Measurements from ENCODE around the gene VSTM4. TPM values are rescaled to one million over a fixed set of nuclear protein-coding genes. Genes with fewer than 3 reads are reported as not detected.

Gene VSTM4
- total RNA-seq, 1 donor: 10.1 TPM

- Histone ChIP-seq H3K9me3 (ENCODE audit: low read depth, low read length) (no peaks in the 10 kb centered on the region), H3K4me1 (ENCODE audit: insufficient read depth, low read length) (no peaks in the 10 kb centered on the region), H4K20me1 (ENCODE audit: insufficient read depth, low read length) (peaks cover 4% of the 10 kb centered on the region), H3K27ac (ENCODE audit: low read depth, low read length) (no peak overlapping the region), H3K36me3 (ENCODE audit: insufficient read depth, low read length) (no peaks in the 10 kb centered on the region), H3K27me3 (ENCODE audit: insufficient read depth, low read length) (no peaks in the 10 kb centered on the region), H3K4me2 (ENCODE audit: insufficient read depth, low read length) (no peak overlapping the region), H3K4me3 (ENCODE audit: insufficient read depth, low read length) (no peak overlapping the region), H2AFZ (ENCODE audit: low read length) (no peak overlapping the region), H3K79me2 (ENCODE audit: insufficient read depth, low read length) (no peaks in the 10 kb centered on the region)
- DNase-seq (ENCODE audit: insufficient read length, low spot score, missing footprints): no peak
- TF ChIP-seq CTCF (IDR thresholded peaks at IDR 0.05; ENCODE audit: extremely low read depth, low read depth, low read length): no peak
Measured at GRCh38 chr10:49089557-49090188, 25.6 kb downstream of the VSTM4 start.

DNA sequence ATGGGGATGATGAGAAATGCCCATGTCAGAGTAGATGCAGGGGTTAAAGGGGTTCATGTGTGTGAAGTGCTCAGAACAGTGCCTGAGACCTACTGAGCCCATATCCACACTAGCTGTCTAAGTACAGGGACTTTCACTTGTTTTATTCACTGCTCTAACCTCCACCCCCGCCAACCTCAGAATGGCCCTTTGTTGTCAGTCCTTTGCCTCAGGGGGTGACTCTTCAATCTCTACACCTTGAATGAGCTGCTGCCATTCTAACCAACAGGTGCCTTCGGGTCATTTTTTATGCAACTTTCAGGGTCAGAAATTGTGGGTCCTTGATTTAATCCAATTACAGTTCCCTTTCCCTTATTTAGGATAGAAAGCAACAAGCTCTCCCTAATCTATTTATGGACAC, 26.2 kb downstream of the VSTM4 start:
- Histone ChIP-seq H3K27me3 (ENCODE audit: insufficient read depth, low read length) (no peaks in the 10 kb centered on the region), H3K4me1 (ENCODE audit: insufficient read depth, low read length) (no peaks in the 10 kb centered on the region), H3K4me3 (ENCODE audit: insufficient read depth, low read length) (no peak overlapping the region), H3K9me3 (ENCODE audit: low read depth, low read length) (no peaks in the 10 kb centered on the region), H4K20me1 (ENCODE audit: insufficient read depth, low read length) (peaks cover 4% of the 10 kb centered on the region), H2AFZ (ENCODE audit: low read length) (no peak overlapping the region), H3K27ac (ENCODE audit: low read depth, low read length) (no peak overlapping the region), H3K79me2 (ENCODE audit: insufficient read depth, low read length) (no peaks in the 10 kb centered on the region), H3K36me3 (ENCODE audit: insufficient read depth, low read length) (no peaks in the 10 kb centered on the region), H3K4me2 (ENCODE audit: insufficient read depth, low read length) (no peak overlapping the region)
- TF ChIP-seq CTCF (IDR thresholded peaks at IDR 0.05; ENCODE audit: extremely low read depth, low read depth, low read length): no peak
- no peak for DNase-seq (ENCODE audit: insufficient read length, low spot score, missing footprints)

- Histone ChIP-seq H3K79me2 (ENCODE audit: insufficient read depth, low read length) (no peaks in the 10 kb centered on the region), H3K9me3 (ENCODE audit: low read depth, low read length) (no peaks in the 10 kb centered on the region), H3K27me3 (ENCODE audit: insufficient read depth, low read length) (no peaks in the 10 kb centered on the region), H3K27ac (ENCODE audit: low read depth, low read length) (no peak overlapping the region), H3K4me2 (ENCODE audit: insufficient read depth, low read length) (no peak overlapping the region), H3K4me1 (ENCODE audit: insufficient read depth, low read length) (no peaks in the 10 kb centered on the region), H4K20me1 (ENCODE audit: insufficient read depth, low read length) (peaks cover 2% of the 10 kb centered on the region), H2AFZ (ENCODE audit: low read length) (no peak overlapping the region), H3K4me3 (ENCODE audit: insufficient read depth, low read length) (no peak overlapping the region), H3K36me3 (ENCODE audit: insufficient read depth, low read length) (no peaks in the 10 kb centered on the region)
- no peak for TF ChIP-seq CTCF (IDR thresholded peaks at IDR 0.05; ENCODE audit: extremely low read depth, low read depth, low read length)
- DNase-seq (ENCODE audit: insufficient read length, low spot score, missing footprints): no peak
Measured at GRCh38 chr10:49086889-49087288, 28.4 kb downstream of the VSTM4 start.

DNA sequence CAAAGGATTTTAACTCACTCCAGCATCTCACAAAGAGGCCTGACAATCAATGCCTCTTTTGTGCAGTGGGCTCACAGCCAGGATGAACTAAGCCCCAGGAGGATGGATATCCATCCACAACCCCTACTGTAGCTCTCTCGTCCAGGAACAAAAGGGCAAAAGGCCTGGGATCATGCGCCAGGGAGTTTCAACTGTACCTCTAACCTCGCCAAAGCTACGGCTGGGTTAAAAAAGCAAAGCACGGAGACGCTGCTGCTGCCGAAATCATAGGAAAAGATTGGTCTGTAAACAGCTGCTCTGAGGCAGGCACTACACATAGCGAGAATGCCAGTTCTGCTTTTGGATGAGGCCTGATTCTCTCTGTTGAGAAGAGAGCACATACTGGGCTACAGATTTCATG, 32.1 kb downstream of the VSTM4 start:
- Histone ChIP-seq H2AFZ (ENCODE audit: low read length) (no peak overlapping the region), H3K4me2 (ENCODE audit: insufficient read depth, low read length) (no peak overlapping the region), H4K20me1 (ENCODE audit: insufficient read depth, low read length) (peaks cover 2% of the 10 kb centered on the region), H3K4me3 (ENCODE audit: insufficient read depth, low read length) (no peak overlapping the region), H3K27me3 (ENCODE audit: insufficient read depth, low read length) (no peaks in the 10 kb centered on the region), H3K36me3 (ENCODE audit: insufficient read depth, low read length) (no peaks in the 10 kb centered on the region), H3K79me2 (ENCODE audit: insufficient read depth, low read length) (no peaks in the 10 kb centered on the region), H3K4me1 (ENCODE audit: insufficient read depth, low read length) (no peaks in the 10 kb centered on the region), H3K27ac (ENCODE audit: low read depth, low read length) (no peak overlapping the region), H3K9me3 (ENCODE audit: low read depth, low read length) (no peaks in the 10 kb centered on the region)
- DNase-seq (ENCODE audit: insufficient read length, low spot score, missing footprints): no peak
- no peak for TF ChIP-seq CTCF (IDR thresholded peaks at IDR 0.05; ENCODE audit: extremely low read depth, low read depth, low read length)
